PC-9 (cell line): ENCODE measurements around the gene MRPS5. TPM values are rescaled to one million over a fixed set of nuclear protein-coding genes. Genes with fewer than 3 reads are reported as not detected.

ENCODE experiments used
- BruUV-seq: library from RNA; stranded (reverse); fragments of 400-500 nt; replicated peaks from 2 replicates; lab custom pipeline; 2021; lab: Mats Ljungman, UMichigan
- CTCF ChIA-PET: fragments of 300-600 bp; sonication (Branson Sonifier 250); formaldehyde crosslinking; loops from one replicate; lab custom pipeline; 2022; ENCODE audit warnings: antibody characterized with exemption; lab: Charles Lee
- POLR2A ChIA-PET: fragments of 300-600 bp; sonication (Branson Sonifier 250); formaldehyde crosslinking; loops from one replicate; lab custom pipeline; 2022; ENCODE audit warnings: antibody characterized with exemption; ENCODE audit not compliant: unreplicated experiment; lab: Charles Lee
- DNase-seq, 2 experiments: peaks; one replicate each; pipeline versions ENCODE4 v3.0.0 to v3.0.0-alpha.2; 2015 to 2022; ENCODE audit warnings: mixed read lengths in 1 of 2
- H2AFZ ChIP-seq: fragments of 200-600 bp; sonication (generic); 2 replicates; pipeline ENCODE4 v1.8.1; 2017; ENCODE audit warnings: antibody characterized with exemption
- H3F3A ChIP-seq: fragments of 200-600 bp; sonication (generic); 2 replicates; pipeline ENCODE4 v1.8.1; 2017; ENCODE audit warnings: antibody characterized with exemption, mild to moderate bottlenecking, low read depth; ENCODE audit not compliant: insufficient read depth
- H3K27ac ChIP-seq: fragments of 200-600 bp; sonication (generic); 2 replicates; pipeline ENCODE4 v1.6.1; 2016; ENCODE audit warnings: mixed run types
- H3K27me3 ChIP-seq: fragments of 200-600 bp; sonication (generic); 2 replicates; pipeline ENCODE4 v1.6.1; 2016; ENCODE audit warnings: low read depth, mixed run types; ENCODE audit not compliant: insufficient read depth
- H3K36me3 ChIP-seq: fragments of 200-600 bp; sonication (generic); 2 replicates; pipeline ENCODE4 v1.6.1; 2016; ENCODE audit warnings: low read depth, mixed run types
- H3K4me1 ChIP-seq: fragments of 200-600 bp; sonication (generic); replicated peaks from 2 replicates; pipeline ENCODE4 v1.6.1; 2016; ENCODE audit warnings: mixed run types; ENCODE audit not compliant: insufficient read depth
- H3K4me2 ChIP-seq: fragments of 200-600 bp; sonication (generic); 2 replicates; pipeline ENCODE4 v1.6.1; 2017; ENCODE audit warnings: mixed run types
- H3K4me3 ChIP-seq: fragments of 200-600 bp; sonication (generic); 2 replicates; pipeline ENCODE4 v1.6.1; 2016; ENCODE audit warnings: mixed run types
- H3K79me2 ChIP-seq: fragments of 200-600 bp; sonication (generic); 2 replicates; pipeline ENCODE4 v1.6.1; 2017; ENCODE audit warnings: low read depth, mixed run types
- H3K9me2 ChIP-seq: fragments of 200-600 bp; sonication (generic); 2 replicates; pipeline ENCODE4 v1.8.1; 2017; ENCODE audit warnings: mild to moderate bottlenecking; ENCODE audit not compliant: insufficient read depth
- H3K9me3 ChIP-seq: fragments of 200-600 bp; sonication (generic); 2 replicates; pipeline ENCODE4 v1.8.1; 2016; ENCODE audit warnings: low read depth; ENCODE audit not compliant: insufficient read depth
- H4K20me1 ChIP-seq: fragments of 200-600 bp; sonication (generic); 2 replicates; pipeline ENCODE4 v1.8.1; 2017; ENCODE audit not compliant: insufficient read depth
- CTCF ChIP-seq: fragments of 200-600 bp; sonication (generic); conservative IDR thresholded peaks from 2 replicates; pipeline ENCODE4 v1.6.1; 2017; ENCODE audit warnings: mixed run types, antibody characterized with exemption, mild to moderate bottlenecking, moderate library complexity
- EZH2 ChIP-seq: fragments of 200-600 bp; sonication (generic); IDR thresholded peaks from 2 replicates; pipeline ENCODE4 v1.8.0; 2017; ENCODE audit warnings: antibody characterized with exemption, low read depth
- intact Hi-C: fragments of 100-400 bp; cut with micrococcal nuclease; formaldehyde crosslinking; loops from one replicate; pipeline ENCODE4 v1.10.0; 2022; ENCODE audit not compliant: unreplicated experiment
- total RNA-seq: library from RNA; stranded (reverse); gene quantifications from 2 replicates; pipeline ENCODE4 v1.2.3, GENCODE V29; 2021

Gene MRPS5
- total RNA-seq, 1 experiment from 2014 or later = 69.0 TPM

- Histone ChIP-seq H4K20me1 (no peaks in the 10 kb centered on the region), H3K79me2 (peaks cover 32% of the 10 kb centered on the region), H3K4me3 (no peak overlapping the region), H3K4me2 (peak overlapping the region; percentile 90), H3K36me3 (peaks cover 29% of the 10 kb centered on the region), H3F3A (peaks cover 86% of the 10 kb centered on the region), H3K9me2 (no peaks in the 10 kb centered on the region), H3K4me1 (peaks cover 99% of the 10 kb centered on the region), H3K27me3 (no peaks in the 10 kb centered on the region), H3K27ac (peak overlapping the region; percentile 92), H3K9me3 (no peaks in the 10 kb centered on the region), H2AFZ (no peak overlapping the region)
- ChIA-PET POLR2A (no interaction called here), CTCF (interaction anchor here (2.1 kb wide), 1 partner anchor 21 kb away, joined by 8 read pairs; no protein-coding TSS in a partner anchor)
- no peak for DNase-seq
- TF ChIP-seq CTCF (no peak), EZH2 (no peak)
- intact Hi-C loops = no loop called here
- no TSS peak for BruUV-seq
These were observed 66.3 kb downstream of the MRPS5 start for GRCh38 chr2:95055262-95055661.

GRCh38 chr2:95054016-95054415 lies 67.6 kb downstream of the MRPS5 start:
- H2AFZ ChIP-seq = no peak overlapping the region
- no peak for DNase-seq
- H3K36me3 ChIP-seq = peaks cover 29% of the 10 kb centered on the region
- no peaks in the 10 kb centered on the region for H3K9me3 ChIP-seq
- peaks cover 98% of the 10 kb centered on the region for H3K4me1 ChIP-seq
- no peak overlapping the region for H3K4me3 ChIP-seq
- intact Hi-C loops = no loop called here
- H3K27ac ChIP-seq = peak overlapping the region; percentile 92; the same call in 1 of the 2 replicates
- H4K20me1 ChIP-seq = no peaks in the 10 kb centered on the region
- H3K9me2 ChIP-seq = no peaks in the 10 kb centered on the region
- H3K79me2 ChIP-seq = peaks cover 27% of the 10 kb centered on the region
- H3F3A ChIP-seq = peaks cover 85% of the 10 kb centered on the region
- no peaks in the 10 kb centered on the region for H3K27me3 ChIP-seq
- POLR2A ChIA-PET = interaction anchor here (0.6 kb wide), 1 partner anchor 31 kb away, joined by 4 read pairs; no protein-coding TSS in a partner anchor
- H3K4me2 ChIP-seq = no peak overlapping the region
- TF ChIP-seq EZH2 (no peak), CTCF (no peak)
- CTCF ChIA-PET = interaction anchor here (0.8 to 3.6 kb wide), 3 partner anchors 23 to 32 kb away, joined by 3 to 14 read pairs (median 3); no protein-coding TSS in a partner anchor
- BruUV-seq = no TSS peak

GRCh38 chr2:95053543-95053942 lies 68.1 kb downstream of the MRPS5 start:
- TSS peak; percentile 34 for BruUV-seq
- no peaks in the 10 kb centered on the region for H3K27me3 ChIP-seq

More at GRCh38 chr2:95053543-95053942, 68.1 kb downstream of the MRPS5 start:
- peaks cover 80% of the 10 kb centered on the region for H3F3A ChIP-seq
- 0 out of 2 replicates have a peak overlapping the region, but pooled peaks have one; percentile 54 for H3K4me2 ChIP-seq
- no peaks in the 10 kb centered on the region for H4K20me1 ChIP-seq
- H3K79me2 ChIP-seq = peaks cover 23% of the 10 kb centered on the region
- H3K4me1 ChIP-seq = peaks cover 98% of the 10 kb centered on the region
- DNase-seq = no peak
- peaks cover 33% of the 10 kb centered on the region for H3K36me3 ChIP-seq
- TF ChIP-seq CTCF = peak; percentile 40; the same call in 1 of the 2 replicates
- no peak for TF ChIP-seq EZH2
- ChIA-PET POLR2A (interaction anchor here (0.6 kb wide), 1 partner anchor 31 kb away, joined by 4 read pairs; no protein-coding TSS in a partner anchor), CTCF (interaction anchor here (0.7 to 3.6 kb wide), 4 partner anchors 10 to 31 kb away, joined by 3 to 14 read pairs (median 5); no protein-coding TSS in a partner anchor)
- no peaks in the 10 kb centered on the region for H3K9me3 ChIP-seq
- no peaks in the 10 kb centered on the region for H3K9me2 ChIP-seq
- H3K27ac ChIP-seq = peak overlapping the region; percentile 92; the same call in 1 of the 2 replicates
- H3K4me3 ChIP-seq = no peak overlapping the region
- H2AFZ ChIP-seq = no peak overlapping the region
- intact Hi-C loops = no loop called here
